HG02763 (cell line): Measurements from ENCODE around the gene IRF6.
A peak's percentile ranks its signal among the peaks of the same experiment; 100 is the strongest.

Experiments used
- ATAC-seq: cut with Tn5 transposase; IDR thresholded peaks from one replicate; pipeline ENCODE4 v1.9.1; 2021; ENCODE audit warnings: mild to moderate bottlenecking, moderate library complexity; ENCODE audit not compliant: unreplicated experiment

Gene IRF6

GRCh38 chr1:209761011-209761635 is 44.8 kb downstream of the IRF6 start:
- no peak for ATAC-seq

- no peak for ATAC-seq
Observed at GRCh38 chr1:209759829-209760359, 46.0 kb downstream of the IRF6 start.

- no peak for ATAC-seq
Observed at GRCh38 chr1:209758400-209758799, 47.5 kb downstream of the IRF6 start.

DNA sequence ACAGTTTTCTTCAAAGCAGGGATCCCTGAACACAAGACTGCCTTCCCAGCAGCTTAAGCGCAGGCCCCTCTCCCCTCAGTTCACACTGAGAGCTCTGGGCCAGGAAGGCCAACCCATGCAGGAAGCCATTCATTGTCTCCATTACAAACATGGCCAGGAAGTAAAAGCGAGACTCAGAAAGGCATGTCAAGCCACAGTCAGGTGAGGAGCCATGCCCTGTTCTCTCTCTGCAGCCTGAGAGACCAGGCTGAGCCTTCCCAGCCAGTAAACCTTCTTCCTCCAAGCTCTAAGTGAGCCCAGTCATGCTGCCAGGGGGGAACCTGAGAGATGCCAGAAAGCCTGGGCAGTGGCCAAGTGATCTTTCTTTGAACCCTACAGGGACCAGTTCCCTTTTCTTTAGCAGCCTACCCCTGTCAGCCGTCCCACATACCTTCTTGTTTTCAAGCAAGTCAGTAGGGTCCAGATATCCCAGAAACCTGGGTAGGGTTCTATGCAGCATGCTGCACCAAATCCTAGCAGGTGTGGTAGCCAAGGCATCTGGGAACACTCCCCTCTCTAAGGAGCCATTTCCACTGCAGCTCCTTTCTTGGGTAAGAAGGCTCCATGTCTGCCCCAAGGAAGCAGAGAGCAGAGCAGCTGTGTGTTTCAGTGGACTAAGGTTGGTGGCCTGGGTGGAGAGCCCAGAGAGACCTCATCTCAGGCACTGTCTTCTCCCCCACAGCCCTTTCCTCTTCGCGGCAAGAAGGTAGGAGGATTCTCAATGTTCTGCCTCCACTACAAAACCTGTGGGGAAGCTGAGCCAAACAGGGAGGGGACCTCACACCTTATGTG is 49.1 kb downstream of the IRF6 start:
- peak; percentile 30 for ATAC-seq

DNA sequence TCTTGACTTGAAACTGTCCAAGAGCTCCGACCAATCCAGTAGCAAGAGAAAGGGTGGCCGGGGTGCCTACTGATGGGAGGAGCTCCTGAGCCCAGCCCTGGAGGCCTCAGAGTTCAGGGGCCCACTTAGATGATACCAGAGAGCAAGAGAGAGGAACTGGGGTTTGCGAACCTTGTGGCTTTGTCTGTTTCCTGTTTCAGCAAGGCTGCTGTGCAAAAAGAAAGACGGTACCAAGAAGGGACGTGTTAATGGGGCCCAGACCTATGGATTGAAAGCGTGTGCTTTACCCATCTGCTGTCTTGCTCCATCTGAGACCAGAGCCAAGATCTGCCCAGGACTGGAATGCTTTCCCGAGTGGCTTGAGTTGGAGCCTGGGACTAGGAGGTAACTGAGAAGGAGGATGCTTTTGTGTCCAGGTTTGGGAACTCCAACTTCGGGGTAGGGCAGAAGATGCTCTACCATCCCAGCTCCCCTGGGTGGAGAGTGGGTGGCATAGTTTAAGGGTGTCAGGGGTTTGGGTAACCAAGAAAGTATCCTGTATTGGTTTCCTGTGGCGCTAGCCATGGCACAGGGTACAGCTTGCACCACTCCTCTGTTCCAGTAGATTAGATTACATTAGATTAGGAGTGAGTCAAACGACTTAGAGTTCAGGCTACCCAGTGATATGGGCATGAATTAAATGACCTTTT is 49.9 kb downstream of the IRF6 start, which contains the start of gene TRAF3IP3:
Gene TRAF3IP3, plus strand, starts transcription at position 128 of the 689 bp plus-strand sequence. CDS start 3,987 bp downstream, outside the sequence.
- peak; percentile 75 for ATAC-seq

DNA sequence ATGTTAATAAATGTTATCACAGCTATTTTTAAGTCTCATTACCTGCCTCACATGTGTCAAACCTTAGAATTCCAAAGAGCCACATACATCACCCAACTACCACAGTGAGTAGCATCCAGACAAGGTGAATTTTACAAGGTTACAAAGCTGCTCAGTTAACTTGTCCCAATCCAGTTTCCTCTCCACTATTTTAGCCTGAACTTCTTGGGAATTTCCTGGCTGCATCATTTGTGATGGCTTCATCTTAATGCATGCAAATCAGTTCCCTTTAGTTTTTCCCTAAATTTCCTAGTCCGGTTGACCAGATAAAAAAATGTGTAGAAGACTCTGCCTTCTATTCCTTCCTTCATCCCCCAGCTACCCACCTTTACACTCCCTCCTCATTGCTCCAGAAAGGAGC is 50.7 kb downstream of the IRF6 start:
- ATAC-seq, result no peak

GRCh38 chr1:209752890-209753289 is 53.1 kb downstream of the IRF6 start:
- ATAC-seq, result no peak

GRCh38 chr1:209751627-209752231 is 54.2 kb downstream of the IRF6 start:
- ATAC-seq, result peak; percentile 36

DNA sequence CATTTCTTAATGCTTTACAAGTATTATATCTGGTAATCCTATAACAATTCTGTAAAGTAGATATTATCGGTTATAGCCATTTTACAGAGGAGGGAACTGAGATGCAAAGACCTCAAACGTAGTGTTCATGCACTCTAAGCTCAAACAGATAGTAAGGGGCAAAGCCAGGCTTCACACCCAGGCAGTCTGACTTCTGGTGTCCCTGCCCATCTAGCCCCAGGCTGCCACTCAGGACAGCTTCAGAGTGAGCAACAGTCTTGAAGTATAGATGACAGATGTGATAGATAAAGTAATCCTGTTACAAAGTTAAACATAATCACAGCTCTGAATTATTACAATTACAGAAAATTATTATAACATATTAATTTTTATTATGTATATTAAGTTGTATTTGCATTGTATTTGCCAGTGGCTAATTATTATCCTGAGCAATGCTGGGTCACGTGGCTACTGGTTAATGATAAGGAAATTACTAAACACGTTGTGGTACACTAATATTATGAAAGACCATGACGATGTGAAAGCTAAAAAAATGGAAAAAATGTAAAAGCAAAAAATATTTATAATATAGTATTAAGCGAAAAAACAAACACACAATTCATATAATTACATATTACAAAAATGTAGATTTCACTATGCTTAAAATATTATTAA is 56.1 kb downstream of the IRF6 start:
- no peak for ATAC-seq

DNA sequence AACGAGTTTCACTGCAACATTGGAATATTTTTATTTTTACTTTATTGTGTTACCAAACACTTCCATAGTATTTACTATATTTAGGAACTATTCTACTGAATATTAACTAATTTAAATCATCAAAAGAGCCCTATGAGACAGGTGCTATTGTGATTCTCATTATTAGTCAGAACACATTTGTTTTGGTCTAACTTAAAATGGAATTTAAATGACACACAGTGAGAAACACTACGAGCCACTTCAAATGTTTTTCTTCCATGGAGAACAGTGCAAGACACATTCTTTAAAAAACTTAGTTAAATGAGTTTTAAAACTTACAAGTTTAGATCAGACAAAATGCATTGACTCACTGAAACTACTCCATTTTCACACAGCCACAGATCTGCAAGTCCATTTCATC is 56.7 kb downstream of the IRF6 start:
- no peak for ATAC-seq

- no peak for ATAC-seq
Observed at GRCh38 chr1:209748620-209749019, 57.3 kb downstream of the IRF6 start.

- ATAC-seq, result peak; percentile 81
Observed at GRCh38 chr1:209747580-209748262, 58.2 kb downstream of the IRF6 start.

DNA sequence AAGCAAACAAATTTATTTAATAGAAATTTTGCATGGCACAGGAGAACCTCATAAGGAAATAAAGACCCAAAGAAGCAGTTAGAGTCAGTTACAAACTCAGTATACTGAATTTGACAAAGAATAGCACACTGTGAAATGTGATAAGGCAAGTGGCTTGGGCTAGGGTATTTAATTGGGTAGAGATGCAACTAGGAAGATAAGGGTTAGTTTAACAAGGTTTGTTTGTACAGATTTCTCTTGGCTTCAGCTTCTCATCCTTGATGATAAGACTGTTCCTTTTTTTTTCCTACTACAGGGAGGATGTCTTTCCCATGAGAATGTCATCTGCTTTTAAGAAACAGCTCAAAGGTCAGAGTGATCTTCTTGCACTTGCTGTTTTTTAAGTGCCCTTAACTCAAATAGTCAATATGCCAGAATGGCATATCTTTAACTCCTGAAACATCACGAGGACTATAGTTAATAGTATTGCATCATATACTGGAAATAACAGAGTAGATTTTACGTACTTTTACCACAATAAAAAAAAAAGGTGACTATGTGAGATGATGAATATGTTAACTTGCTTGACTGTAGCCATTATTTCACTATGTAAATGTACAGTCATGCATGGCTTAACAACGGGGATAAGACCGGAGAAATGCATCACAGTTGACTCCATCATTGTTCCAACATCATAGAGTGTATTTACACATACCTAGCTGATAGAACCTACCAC is 59.3 kb downstream of the IRF6 start:
- no peak for ATAC-seq

- ATAC-seq, result no peak
Observed at GRCh38 chr1:209743145-209743482, 62.8 kb downstream of the IRF6 start.

GRCh38 chr1:209742409-209743144 is 63.4 kb downstream of the IRF6 start:
- ATAC-seq, result no peak

- ATAC-seq, result no peak
Observed at GRCh38 chr1:209741889-209742288, 64.1 kb downstream of the IRF6 start.

- no peak for ATAC-seq
Observed at GRCh38 chr1:209741193-209741592, 64.7 kb downstream of the IRF6 start.

DNA sequence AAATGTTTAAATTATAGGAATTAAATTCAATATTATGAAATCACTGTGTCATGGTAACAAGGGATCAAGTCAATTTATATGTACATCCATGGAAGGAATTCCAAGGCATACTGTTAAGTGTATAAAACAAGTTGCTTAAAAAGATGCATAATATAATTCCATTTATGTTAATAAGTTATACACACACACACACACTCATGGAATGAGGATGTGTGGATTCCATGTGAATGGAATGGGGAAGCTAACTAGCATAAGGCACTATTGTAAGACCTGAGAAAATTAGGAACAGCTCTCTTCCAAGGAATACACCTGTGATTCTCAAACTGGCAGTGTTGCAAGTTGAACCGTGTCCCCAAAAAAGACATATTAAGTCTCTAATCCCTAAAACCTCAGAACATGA is 67.7 kb downstream of the IRF6 start:
- no peak for ATAC-seq

DNA sequence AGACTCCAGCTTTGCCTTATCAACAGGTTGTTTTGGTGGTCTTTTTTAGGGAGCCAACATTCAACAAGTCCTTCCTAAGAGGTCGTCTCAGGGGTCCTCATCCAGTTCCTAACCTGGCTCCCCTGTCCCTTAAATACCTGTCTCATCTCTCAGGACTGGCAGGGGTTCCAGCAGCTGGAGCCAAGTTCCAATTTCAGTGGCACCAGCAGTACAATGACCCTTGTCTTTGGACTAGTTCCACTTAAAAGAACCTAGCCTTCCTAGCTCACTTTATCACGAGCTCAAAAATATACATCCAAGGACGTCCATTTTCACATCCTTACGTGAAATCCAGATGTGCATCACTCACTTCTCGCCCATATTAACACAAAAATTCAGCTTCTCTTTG is 68.8 kb downstream of the IRF6 start:
- no peak for ATAC-seq
